HCT116 (cell line): ENCODE measurements around the gene RAPGEF1. TPM values are rescaled to one million over a fixed set of nuclear protein-coding genes. Genes with fewer than 3 reads are reported as not detected.

Source experiments
- ATAC-seq: fragments of 200-7000 bp; cut with Tn5 transposase; 2 replicates; pipeline ENCODE4 v1.9.1; 2020; ENCODE audit warnings: mild to moderate bottlenecking, moderate library complexity
- BruUV-seq: library from RNA; stranded (reverse); fragments of 400-500 nt; replicated peaks from 2 replicates; lab custom pipeline; 2021; lab: Mats Ljungman, UMichigan
- CTCF ChIA-PET: fragments of 300-600 bp; sonication (Branson Sonifier 250); formaldehyde crosslinking; loops from one replicate; lab custom pipeline; 2021; ENCODE audit warnings: antibody characterized with exemption; lab: Charles Lee
- POLR2A ChIA-PET: fragments of 300-600, 350-600 bp; sonication (Branson Sonifier 250); formaldehyde crosslinking; loops from one replicate; lab custom pipeline; 2021; ENCODE audit warnings: antibody characterized with exemption; lab: Charles Lee
- RAD21 ChIA-PET, 2 experiments: fragments of 300-600 bp; sonication (Branson Sonifier 250); formaldehyde crosslinking; loops; one replicate each; lab custom pipeline; 2023; ENCODE audit warnings: low total read pairs in 2 of 2; ENCODE audit not compliant: uncharacterized antibody in 2 of 2, unreplicated experiment in 2 of 2, low non-redundant PET in 1 of 2; lab: Charles Lee
- DNase-seq: peaks from one replicate; pipeline ENCODE4 v3.0.0-alpha.2; 2010; ENCODE audit warnings: low read depth, low spot score
- H2AFZ ChIP-seq: fragments of 200-600 bp; shearing (Covaris generic), sonication (generic); 2 replicates; pipeline ENCODE4 v1.6.1; 2017; ENCODE audit warnings: low read depth, mixed run types, mixed read lengths, antibody characterized with exemption, low read length; ENCODE audit not compliant: poor library complexity, severe bottlenecking
- H3K27ac ChIP-seq: 2 replicates; pipeline ENCODE4 v1.5.1; 2012; ENCODE audit warnings: low read depth, low read length
- H3K27me3 ChIP-seq: fragments of 200-600 bp; sonication (generic); 2 replicates; pipeline ENCODE4 v1.6.1; 2016; ENCODE audit warnings: mixed run types, low read length, mixed read lengths; ENCODE audit not compliant: insufficient read depth
- H3K36me3 ChIP-seq, 2 experiments: fragments of 200-500 bp in 1 of 2; fragments of 200-600 bp in 1 of 2; sonication (Bioruptor generic) in 1 of 2; sonication (generic) in 1 of 2; 2 replicates each; pipeline versions ENCODE4 v1.5.1 to v1.6.1; 2014 to 2016; ENCODE audit warnings: low read length in 2 of 2, inconsistent platforms in 1 of 2, mixed read lengths in 1 of 2, mixed run types in 1 of 2; ENCODE audit not compliant: insufficient read depth in 2 of 2, control insufficient read depth in 1 of 2
- H3K4me1 ChIP-seq, 2 experiments: fragments of 200-600 bp in 1 of 2; sonication (generic) in 1 of 2; 2 replicates each; pipeline versions ENCODE4 v1.5.1 to v1.6.1; 2012 to 2017; ENCODE audit warnings: low read length in 2 of 2, inconsistent platforms in 1 of 2, mild to moderate bottlenecking in 1 of 2, mixed read lengths in 1 of 2, mixed run types in 1 of 2, moderate library complexity in 1 of 2; ENCODE audit not compliant: insufficient read depth in 2 of 2, control insufficient read depth in 1 of 2
- H3K4me2 ChIP-seq: fragments of 200-600 bp; sonication (generic); 2 replicates; pipeline ENCODE4 v1.6.1; 2017; ENCODE audit warnings: mixed run types, low read length, mixed read lengths
- H3K4me3 ChIP-seq, 2 experiments: fragments of 200-600 bp in 1 of 2; sonication (generic) in 1 of 2; replicated peaks in 1 of 2; 2 replicates each; pipeline ENCODE4 v1.5.1; 2011 to 2016; ENCODE audit warnings: low read length in 2 of 2, control low read depth in 1 of 2, low read depth in 1 of 2, mild to moderate bottlenecking in 1 of 2, mixed read lengths in 1 of 2, mixed run types in 1 of 2
- H3K79me2 ChIP-seq: fragments of 200-600 bp; sonication (generic); 2 replicates; pipeline ENCODE4 v1.6.1; 2017; ENCODE audit warnings: mild to moderate bottlenecking, mixed run types, low read length, moderate library complexity, mixed read lengths; ENCODE audit not compliant: insufficient read depth
- H3K9ac ChIP-seq: fragments of 200-600 bp; sonication (generic); 2 replicates; pipeline ENCODE4 v1.6.1; 2016; ENCODE audit warnings: low read length, mixed read lengths
- H3K9me2 ChIP-seq: fragments of 200-600 bp; sonication (generic), shearing (Covaris generic); 2 replicates; pipeline ENCODE4 v1.6.1; 2017; ENCODE audit warnings: mixed run types, mild to moderate bottlenecking, moderate library complexity; ENCODE audit not compliant: insufficient read depth
- H3K9me3 ChIP-seq, 2 experiments: fragments of 200-500 bp in 1 of 2; fragments of 200-600 bp in 1 of 2; sonication (Bioruptor generic) in 1 of 2; sonication (generic) in 1 of 2; 2 replicates each; pipeline ENCODE4 v1.6.1; 2014 to 2017; ENCODE audit warnings: low read length in 2 of 2, mixed read lengths in 2 of 2, inconsistent platforms in 1 of 2, low read depth in 1 of 2, mild to moderate bottlenecking in 1 of 2, mixed run types in 1 of 2, moderate library complexity in 1 of 2; ENCODE audit not compliant: control insufficient read depth in 1 of 2, insufficient read depth in 1 of 2
- H4K20me1 ChIP-seq: fragments of 200-600 bp; sonication (generic), shearing (Covaris generic); 2 replicates; pipeline ENCODE4 v1.6.1; 2017; ENCODE audit warnings: mixed run types, mild to moderate bottlenecking, moderate library complexity; ENCODE audit not compliant: insufficient read depth
- CEBPB ChIP-seq: IDR thresholded peaks from 2 replicates; pipeline ENCODE4 v1.6.1; 2012; ENCODE audit warnings: low read depth
- EGR1 ChIP-seq: IDR thresholded peaks from 2 replicates; pipeline ENCODE4 v1.6.1; 2012; ENCODE audit warnings: low read depth
- EZH2 ChIP-seq: fragments of 200-600 bp; sonication (generic); IDR thresholded peaks from 2 replicates; pipeline ENCODE4 v1.6.1; 2017; ENCODE audit warnings: antibody characterized with exemption, mixed run types
- JUND ChIP-seq: IDR thresholded peaks from 2 replicates; pipeline ENCODE4 v1.6.1; 2012
- POLR2A ChIP-seq: IDR thresholded peaks from 2 replicates; pipeline ENCODE4 v1.7.0; 2011; ENCODE audit warnings: borderline replicate concordance; ENCODE audit not compliant: insufficient read depth, insufficient read length; ENCODE audit errors: extremely low read depth
- POLR2AphosphoS5 ChIP-seq: IDR thresholded peaks from 2 replicates; pipeline ENCODE4 v1.6.1; 2011; ENCODE audit warnings: mild to moderate bottlenecking, low read depth, low read length, moderate library complexity
- SP1 ChIP-seq: IDR thresholded peaks from 2 replicates; pipeline ENCODE4 v1.6.1; 2012; ENCODE audit warnings: low read depth
- SRF ChIP-seq: IDR thresholded peaks from 2 replicates; pipeline ENCODE4 v1.6.1; 2012; ENCODE audit warnings: low read depth
- ZFX ChIP-seq: fragments of 450-650 bp; IDR thresholded peaks from 2 replicates; pipeline ENCODE4 v1.6.1; 2017
- intact Hi-C: fragments of 100-400 bp; cut with micrococcal nuclease; formaldehyde crosslinking; loops from 2 replicates; pipeline ENCODE4 v1.10.0; 2022
- total RNA-seq: library from RNA; stranded (reverse); gene quantifications from one replicate; pipeline ENCODE4 v1.2.1, GENCODE V29; 2021; ENCODE audit not compliant: unreplicated experiment
- TF ChIP-seq, protein P1 (sequence below): IDR thresholded peaks from 2 replicates; pipeline ENCODE4 v1.6.1; 2012; ENCODE audit warnings: low read depth

The RAPGEF1 gene
- total RNA-seq, 1 experiment from 2014 or later = 43.0 TPM

DNA sequence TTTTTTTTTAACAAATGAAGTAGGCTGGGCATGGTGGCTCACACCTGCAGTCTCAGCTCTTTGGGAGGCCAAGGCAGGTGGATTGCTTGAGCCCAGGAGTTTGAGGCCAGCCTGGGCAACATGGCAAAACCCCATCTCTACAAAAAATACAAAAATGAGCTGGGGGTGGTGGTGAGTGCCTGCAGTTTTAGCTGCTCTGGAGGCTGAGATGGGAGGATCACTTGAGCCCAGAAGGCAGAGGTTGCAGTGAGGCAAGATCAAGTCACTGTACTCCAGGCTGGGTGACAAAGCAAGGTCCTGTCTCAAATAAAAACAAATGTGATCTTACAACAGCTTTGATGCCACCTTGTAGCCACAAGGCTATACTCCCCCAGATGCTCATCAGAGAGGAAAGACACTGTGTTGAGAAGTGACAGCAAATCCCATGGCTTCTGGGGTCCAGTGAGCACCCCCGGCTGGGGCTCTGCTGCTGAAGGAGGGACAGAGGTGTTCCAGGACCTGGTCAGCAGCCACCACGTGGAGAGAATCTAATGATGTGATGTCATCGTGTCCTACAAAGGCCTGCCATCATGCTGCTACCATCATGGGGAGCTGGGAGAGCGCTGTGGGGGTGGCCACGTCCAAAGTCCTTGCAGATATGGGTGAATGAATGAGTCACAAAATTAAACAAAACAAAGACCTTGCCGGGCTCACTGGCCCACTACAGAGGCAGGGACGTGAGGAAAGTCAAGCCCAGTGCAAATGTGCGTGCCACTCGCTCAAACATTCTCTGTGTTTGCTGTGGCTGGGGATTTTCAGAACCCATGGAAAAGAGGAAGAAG is 133.9 kb downstream of the RAPGEF1 start (continued):
- TF ChIP-seq, protein P1, sequence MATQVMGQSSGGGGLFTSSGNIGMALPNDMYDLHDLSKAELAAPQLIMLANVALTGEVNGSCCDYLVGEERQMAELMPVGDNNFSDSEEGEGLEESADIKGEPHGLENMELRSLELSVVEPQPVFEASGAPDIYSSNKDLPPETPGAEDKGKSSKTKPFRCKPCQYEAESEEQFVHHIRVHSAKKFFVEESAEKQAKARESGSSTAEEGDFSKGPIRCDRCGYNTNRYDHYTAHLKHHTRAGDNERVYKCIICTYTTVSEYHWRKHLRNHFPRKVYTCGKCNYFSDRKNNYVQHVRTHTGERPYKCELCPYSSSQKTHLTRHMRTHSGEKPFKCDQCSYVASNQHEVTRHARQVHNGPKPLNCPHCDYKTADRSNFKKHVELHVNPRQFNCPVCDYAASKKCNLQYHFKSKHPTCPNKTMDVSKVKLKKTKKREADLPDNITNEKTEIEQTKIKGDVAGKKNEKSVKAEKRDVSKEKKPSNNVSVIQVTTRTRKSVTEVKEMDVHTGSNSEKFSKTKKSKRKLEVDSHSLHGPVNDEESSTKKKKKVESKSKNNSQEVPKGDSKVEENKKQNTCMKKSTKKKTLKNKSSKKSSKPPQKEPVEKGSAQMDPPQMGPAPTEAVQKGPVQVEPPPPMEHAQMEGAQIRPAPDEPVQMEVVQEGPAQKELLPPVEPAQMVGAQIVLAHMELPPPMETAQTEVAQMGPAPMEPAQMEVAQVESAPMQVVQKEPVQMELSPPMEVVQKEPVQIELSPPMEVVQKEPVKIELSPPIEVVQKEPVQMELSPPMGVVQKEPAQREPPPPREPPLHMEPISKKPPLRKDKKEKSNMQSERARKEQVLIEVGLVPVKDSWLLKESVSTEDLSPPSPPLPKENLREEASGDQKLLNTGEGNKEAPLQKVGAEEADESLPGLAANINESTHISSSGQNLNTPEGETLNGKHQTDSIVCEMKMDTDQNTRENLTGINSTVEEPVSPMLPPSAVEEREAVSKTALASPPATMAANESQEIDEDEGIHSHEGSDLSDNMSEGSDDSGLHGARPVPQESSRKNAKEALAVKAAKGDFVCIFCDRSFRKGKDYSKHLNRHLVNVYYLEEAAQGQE = no peak
- TF ChIP-seq CEBPB (no peak), POLR2AphosphoS5 (no peak), ZFX (no peak), SP1 (no peak), POLR2A (no peak)

DNA sequence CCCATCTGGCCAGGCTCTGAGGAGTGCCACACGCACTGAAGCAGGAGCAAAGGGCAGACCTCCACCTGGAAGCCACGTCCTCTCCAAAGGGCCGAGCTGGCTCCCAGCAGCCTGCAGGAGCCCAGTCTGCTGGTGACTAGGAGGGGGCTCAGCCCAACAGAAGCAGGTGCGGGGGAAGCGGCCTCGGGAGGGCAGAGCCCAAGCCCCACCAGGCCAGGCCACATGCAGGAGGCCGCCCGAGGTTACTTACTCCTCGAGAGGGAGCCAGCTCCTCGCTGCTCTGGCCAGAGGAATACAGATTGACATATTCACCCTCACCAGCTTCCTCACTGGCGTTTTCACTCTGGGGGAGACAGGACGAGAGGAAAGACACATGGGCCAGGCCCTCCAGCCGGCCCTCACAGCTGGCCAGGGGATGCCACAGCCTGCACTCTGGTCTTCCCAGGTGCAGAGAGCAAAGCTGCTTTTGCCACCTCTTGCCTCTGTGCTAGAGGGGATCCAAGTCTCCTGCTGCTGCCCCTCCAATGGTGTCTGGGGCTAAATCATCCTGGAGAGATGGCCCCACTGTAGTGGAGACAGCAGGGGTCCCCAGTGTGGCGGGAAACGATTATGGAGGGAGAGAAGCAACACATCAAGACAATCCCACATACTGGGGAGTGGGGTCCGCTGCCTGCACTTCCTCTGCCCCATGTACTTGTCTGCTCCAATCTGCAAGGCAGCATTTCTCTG is 136.0 kb downstream of the RAPGEF1 start:
- H2AFZ ChIP-seq = no peak overlapping the region

More for the DNA sequence above, 136.0 kb downstream of the RAPGEF1 start:
- H3K4me3 ChIP-seq = no peak overlapping the region
- DNase-seq = no peak
- H3K4me1 ChIP-seq = peaks cover 13 to 14% of the 10 kb centered on the region in 2 experiments
- ChIA-PET CTCF (no interaction called here), RAD21 (no interaction called here), POLR2A (no interaction called here)
- H3K27ac ChIP-seq = no peak overlapping the region
- H3K27me3 ChIP-seq = no peaks in the 10 kb centered on the region
- no peak overlapping the region for H3K4me2 ChIP-seq
- no peak overlapping the region for H3K9ac ChIP-seq
- BruUV-seq = no TSS peak
- intact Hi-C loops = no loop called here
- H3K36me3 ChIP-seq = peaks cover 0 to 2% of the 10 kb centered on the region in 2 experiments; a peak in 3 of 4 replicates
- TF ChIP-seq ZFX (no peak), JUND (no peak), POLR2AphosphoS5 (no peak), EGR1 (no peak), POLR2A (no peak), EZH2 (no peak), SRF (no peak)
- no peaks in the 10 kb centered on the region for H3K79me2 ChIP-seq
- no peaks in the 10 kb centered on the region for H3K9me3 ChIP-seq
- H4K20me1 ChIP-seq = no peaks in the 10 kb centered on the region
- H3K9me2 ChIP-seq = no peaks in the 10 kb centered on the region
- no peak for ATAC-seq
